Left ventricle myocardium superior (tissue), 1 donor: ENCODE data around the gene TMEM201. TPM values are rescaled to one million over a fixed set of nuclear protein-coding genes. Genes with fewer than 3 reads are reported as not detected.

ENCODE experiments used
- ATAC-seq: fragments of 200-7000 bp; cut with Tn5 transposase; one replicate; pipeline ENCODE4 v1.9.1; 2020; ENCODE audit warnings: mild to moderate bottlenecking, moderate library complexity
- DNase-seq: peaks from one replicate; pipeline ENCODE4 v3.0.0-alpha.2; 2020
- intact Hi-C: fragments of 100-400 bp; cut with micrococcal nuclease; formaldehyde crosslinking; loops from one replicate; pipeline ENCODE4 v1.11.0; 2022
- total RNA-seq: library from RNA; stranded (reverse); fragmentation: NEBNext Ultra II Directional; extraction: Animal tissue kit (Norgen Biotek cat#: 25700); gene quantifications from one replicate; pipeline ENCODE4 v1.2.1, GENCODE V29; 2021
- donor health status: DM: no; HTN: yes; CAD: no; lungs with severe emphysema.

TMEM201 gene
- total RNA-seq, 1 donor from 2014 or later = 20.8 TPM

DNA sequence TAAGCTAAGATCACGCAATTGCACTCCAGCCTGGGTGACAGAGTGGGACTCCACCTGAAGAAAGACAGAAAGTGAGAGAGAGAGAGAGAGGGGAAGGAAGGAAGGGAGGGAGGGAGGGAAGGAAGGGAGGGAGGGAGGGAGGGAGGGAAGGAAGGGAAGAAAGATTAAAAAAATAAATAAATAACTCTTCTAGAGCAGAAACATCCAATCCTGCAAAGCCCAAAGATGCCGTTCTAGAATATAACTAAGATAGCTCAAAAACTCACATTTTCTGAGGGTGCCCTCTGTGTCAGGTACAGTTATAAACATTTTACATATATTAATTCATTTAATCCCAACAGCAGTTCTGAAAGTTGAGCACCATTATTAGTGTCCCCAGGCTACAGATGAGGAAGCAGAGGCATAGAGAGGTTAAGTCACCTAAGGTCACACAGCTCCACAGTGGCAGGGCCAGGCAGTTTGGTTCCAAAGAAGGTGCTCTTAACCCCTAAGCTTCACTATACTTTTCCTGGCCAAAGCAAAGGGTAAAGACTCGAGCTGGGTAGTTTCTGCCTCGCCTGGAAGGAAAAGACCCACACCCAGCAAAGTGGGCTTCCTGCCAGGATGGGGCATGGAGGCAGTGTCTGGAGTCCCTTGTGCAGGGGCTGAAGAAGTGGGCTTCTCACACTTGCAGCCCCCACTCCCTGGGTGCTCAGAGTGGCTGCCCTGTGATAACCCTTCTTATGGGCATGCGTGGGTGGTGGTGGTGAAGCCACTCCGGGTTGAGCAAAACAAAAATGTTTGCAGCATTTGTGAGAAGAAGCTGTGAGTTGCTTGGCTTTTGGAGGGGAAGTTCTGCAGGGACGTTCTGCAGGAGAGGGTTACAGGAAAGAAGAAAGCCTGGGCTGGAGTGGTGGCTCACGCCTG lies 54.9 kb downstream of the TMEM201 start:
- intact Hi-C loops = no loop called here
- no peak for DNase-seq
- no peak for ATAC-seq

GRCh38 chr1:9646037-9646436 lies 57.3 kb downstream of the TMEM201 start:
- intact Hi-C loops = no loop called here
- ATAC-seq (no peak), DNase-seq (no peak)

DNA sequence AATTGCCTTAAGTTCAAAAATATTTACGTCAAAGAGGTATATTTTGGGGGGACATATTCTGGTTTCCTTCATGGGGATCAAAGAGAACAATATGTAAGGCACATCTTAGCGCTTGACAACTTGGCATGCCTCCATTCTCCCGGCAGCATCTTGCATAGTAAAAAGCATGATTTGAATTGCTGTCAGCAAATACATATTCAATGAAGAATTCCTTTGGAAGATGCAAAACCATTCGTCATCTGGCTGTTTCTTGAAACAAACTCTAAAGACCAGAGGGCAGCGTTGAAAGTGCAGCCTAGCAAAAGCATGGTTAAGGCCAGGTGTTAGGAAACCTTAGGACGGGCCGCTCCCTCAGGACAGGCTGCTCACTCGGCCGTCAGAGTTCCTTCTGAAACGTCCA lies 59.5 kb downstream of the TMEM201 start:
- intact Hi-C loops = no loop called here
- ATAC-seq = no peak

GRCh38 chr1:9649769-9650168 lies 61.1 kb downstream of the TMEM201 start:
- DNase-seq (no peak), ATAC-seq (no peak)
- intact Hi-C loops = no loop called here

More for the DNA sequence above, 59.5 kb downstream of the TMEM201 start:
- no peak for DNase-seq

GRCh38 chr1:9651220-9651564 lies 62.5 kb downstream of the TMEM201 start:
- ATAC-seq = no peak
- DNase-seq = no peak
- intact Hi-C loops = no loop called here

DNA sequence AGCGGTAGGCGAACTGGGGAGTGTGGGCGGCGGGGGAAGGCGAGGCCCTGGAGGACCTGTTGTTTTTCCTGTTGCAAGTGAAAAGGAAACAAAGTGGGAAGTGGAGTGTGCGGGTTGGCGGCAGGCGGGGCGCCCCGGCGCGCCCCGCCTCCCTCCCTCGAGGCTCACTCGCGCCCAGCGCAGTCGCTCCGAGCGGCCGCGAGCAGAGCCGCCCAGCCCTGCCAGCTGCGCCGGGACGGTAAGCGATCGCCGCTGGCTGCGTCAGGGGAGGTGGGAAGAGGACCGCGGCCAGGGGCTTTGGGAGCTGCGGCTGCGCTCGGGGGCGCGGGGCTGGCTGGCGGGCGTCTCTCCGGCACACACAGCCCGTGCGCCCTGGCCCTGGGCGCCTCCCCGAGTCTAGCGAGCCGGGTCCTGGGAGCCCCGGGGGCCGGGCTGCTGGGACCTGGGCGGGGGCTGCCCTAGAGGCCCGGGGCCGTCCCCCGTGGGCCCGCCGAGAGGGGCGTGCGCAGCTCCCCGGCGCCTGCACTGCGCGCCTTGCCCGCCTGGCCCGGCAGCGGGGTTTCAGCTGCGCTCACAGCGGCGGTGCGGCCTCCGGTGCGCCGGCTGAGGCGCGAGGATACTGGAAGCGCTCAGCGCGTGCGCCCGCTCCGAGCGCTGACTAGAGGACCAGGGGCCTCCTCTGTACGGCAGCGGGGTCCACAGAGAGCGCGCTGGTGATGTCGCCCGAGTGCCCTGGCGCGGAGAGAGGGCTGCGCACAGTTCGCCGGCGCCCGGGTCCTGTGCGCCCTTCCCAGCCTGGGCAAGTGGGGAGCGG lies 63.1 kb downstream of the TMEM201 start, which contains the start of gene PIK3CD:
Gene PIK3CD (plus strand): TSS at position 167 of the 814 bp plus-strand sequence. CDS start 58,725 bp downstream, outside the sequence.
- DNase-seq (peak; percentile 61), ATAC-seq (peak; percentile 75)
- intact Hi-C loops = no loop called here

GRCh38 chr1:9652379-9653209 lies 63.9 kb downstream of the TMEM201 start:
- peak; percentile 57 for DNase-seq
- intact Hi-C loops = no loop called here
- ATAC-seq = peak; percentile 30

DNA sequence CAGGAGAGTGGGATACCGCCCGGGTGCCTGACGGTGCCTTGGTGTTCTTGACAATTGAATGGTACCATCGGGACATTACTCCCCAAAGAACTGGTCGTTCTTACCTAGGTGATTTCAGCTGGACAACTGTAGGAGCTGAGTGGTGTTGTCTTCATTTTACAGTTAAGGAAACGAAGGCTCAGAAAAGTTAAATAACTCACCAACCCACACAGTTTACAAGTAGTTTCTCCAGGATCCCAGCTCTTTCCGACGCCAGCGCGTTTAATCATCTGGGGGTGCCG lies 64.4 kb downstream of the TMEM201 start:
- ATAC-seq (no peak), DNase-seq (no peak)
- intact Hi-C loops = no loop called here

GRCh38 chr1:9653491-9654050 lies 64.9 kb downstream of the TMEM201 start:
- intact Hi-C loops = no loop called here
- peak; percentile 34 for ATAC-seq
- DNase-seq = no peak

- peak; percentile 21 for ATAC-seq
- DNase-seq = peak; percentile 36
- intact Hi-C loops = no loop called here
These were observed 65.5 kb downstream of the TMEM201 start for GRCh38 chr1:9654051-9654833.

DNA sequence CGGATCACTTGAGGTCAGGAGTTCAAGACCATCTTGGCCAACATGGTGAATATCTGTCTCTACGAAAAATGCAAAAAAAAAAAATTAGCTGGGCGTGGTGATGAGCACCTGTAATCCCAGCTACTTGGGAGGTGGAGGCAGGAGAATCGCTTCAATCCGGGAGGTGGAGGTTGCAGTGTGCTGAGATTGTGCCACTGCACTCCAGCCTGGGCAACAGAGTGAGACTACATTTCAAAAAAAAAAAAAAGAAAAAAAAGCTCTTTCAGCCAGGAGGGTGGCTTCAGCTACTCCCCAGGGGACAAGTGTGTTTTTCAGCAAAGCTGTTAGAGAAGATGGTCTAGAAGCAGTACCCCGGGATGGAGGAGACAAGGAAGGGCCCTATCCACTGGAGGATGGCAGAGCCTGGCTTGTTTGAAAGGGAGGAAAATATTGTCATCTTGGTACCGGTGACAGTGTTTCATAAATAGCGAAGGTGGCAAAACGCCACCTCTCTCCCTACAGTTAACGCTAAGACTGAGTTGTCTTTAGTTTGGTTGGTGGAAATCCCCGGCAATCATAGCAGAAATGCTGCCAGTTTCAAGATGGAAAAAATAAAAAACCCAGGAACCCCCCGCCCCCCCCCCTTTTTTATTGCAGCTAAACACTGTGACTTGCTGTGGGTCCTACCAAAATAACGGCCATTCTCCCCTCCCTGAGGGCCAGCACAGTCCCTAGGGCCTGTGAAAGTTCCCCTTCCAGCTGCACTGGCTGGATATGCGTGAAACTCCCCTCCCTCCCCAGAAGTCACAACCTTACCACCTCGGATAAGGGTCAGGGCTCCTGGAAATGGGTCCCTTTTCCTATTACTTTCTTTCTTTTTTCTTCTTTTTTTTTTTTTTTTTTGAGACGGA lies 66.4 kb downstream of the TMEM201 start:
- no peak for ATAC-seq
- intact Hi-C loops = no loop called here
- no peak for DNase-seq

GRCh38 chr1:9655836-9656235 lies 67.1 kb downstream of the TMEM201 start:
- DNase-seq = no peak
- ATAC-seq = no peak
- intact Hi-C loops = no loop called here

DNA sequence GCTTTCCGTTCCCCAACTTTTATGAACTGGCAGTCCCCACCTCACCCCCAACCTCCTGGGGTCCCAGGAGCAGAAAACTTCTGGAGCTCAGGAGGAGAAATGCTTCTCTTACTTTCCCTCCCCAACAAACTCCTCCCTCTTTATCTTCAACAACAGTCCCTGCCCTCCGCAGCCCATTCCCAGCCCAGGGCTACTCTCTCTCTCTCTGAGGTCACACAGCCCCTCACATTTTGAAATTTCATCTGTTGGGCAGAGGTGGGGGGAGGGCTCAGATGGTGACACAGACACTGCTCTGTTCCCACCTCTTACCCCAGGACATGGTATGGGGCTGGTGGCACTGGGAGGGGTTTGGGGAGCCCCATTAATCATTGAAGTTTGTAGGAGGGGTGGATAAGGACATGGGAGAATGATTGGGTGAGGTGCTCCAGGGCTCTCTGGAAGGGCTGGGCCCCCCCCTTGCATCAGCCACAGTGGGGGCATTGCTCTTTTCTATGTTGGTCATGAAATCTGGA lies 68.9 kb downstream of the TMEM201 start:
- no peak for DNase-seq
- intact Hi-C loops = no loop called here
- ATAC-seq = no peak

DNA sequence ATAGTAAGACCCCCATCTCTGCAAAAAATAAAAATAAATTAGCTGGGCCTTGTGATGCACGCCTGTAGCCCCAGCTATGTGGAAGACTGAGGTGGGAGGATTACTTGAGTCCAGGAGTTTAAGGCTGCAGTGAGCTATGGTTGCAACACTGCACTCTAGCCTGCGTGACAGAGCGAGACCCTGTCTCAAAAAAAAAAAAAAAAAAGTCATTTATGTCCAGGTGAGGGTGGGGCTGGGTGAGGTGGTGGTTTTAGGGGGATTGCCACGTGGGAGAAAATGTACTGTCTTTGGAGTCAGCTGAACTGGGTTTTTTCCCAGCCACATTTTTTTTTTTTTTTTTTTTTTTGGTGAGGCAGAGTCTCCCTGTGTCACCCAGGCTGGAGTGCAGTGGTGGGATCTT lies 69.5 kb downstream of the TMEM201 start:
- intact Hi-C loops = no loop called here
- DNase-seq (no peak), ATAC-seq (no peak)

DNA sequence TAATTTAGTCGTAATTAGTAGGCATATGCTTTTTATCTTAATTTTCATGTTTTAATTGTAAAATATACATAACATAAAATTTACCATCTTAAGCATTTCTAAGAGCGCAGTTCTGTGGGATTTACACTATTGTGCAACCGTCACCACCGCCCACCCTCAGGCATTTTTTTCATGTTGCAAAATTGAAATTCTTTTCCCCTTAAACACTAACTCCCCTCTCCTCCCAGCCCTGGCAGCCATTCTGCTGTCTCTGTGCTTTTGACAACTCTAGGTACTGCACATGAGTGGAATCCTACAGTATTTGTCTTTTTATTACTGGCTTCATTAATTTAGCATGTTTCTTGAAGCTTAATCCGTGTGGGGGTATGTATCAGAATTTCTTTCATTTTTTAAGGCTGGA lies 70.6 kb downstream of the TMEM201 start:
- DNase-seq (no peak), ATAC-seq (no peak)
- intact Hi-C loops = no loop called here

DNA sequence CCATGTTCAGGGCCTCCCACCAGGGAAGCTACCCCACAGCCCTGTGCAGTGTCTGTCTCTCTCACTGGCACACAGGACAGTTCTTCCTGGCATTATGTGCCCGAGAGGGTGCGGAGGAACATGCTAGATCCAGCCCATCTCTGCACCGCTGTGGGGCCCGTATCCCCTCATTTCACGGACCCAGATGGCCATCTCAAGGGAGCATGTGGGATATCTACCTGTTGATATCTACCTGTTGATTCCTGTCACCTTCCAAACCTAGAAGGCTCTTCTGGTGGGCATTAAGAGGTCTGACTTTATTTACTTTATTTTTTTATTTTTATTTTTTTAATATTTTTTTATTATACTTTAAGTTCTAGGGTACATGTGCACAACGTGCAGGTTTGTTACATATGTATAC lies 74.5 kb downstream of the TMEM201 start:
- intact Hi-C loops = no loop called here
- DNase-seq (no peak), ATAC-seq (no peak)
